Cardiac fibroblast (primary cell): Measurements from ENCODE around the gene SIVA1.

ENCODE experiments used
- DNase-seq, 2 donors: peaks; one replicate each; pipeline versions ENCODE4 v3.0.0 to v3.0.0-alpha.2; 2010; ENCODE audit warnings: low read depth in 2 of 2
- H3K4me3 ChIP-seq, 2 donors: replicated peaks in 1 of 2; 1 replicate in 1 of 2; 2 replicates in 1 of 2; pipeline ENCODE4 v1.5.1; 2011; ENCODE audit warnings: low read depth in 2 of 2, low read length in 2 of 2, mild to moderate bottlenecking in 2 of 2, moderate library complexity in 1 of 2
- TF ChIP-seq, protein P1 (sequence below): IDR thresholded peaks from one replicate; pipeline ENCODE4 v1.5.1; 2011; ENCODE audit warnings: low read depth, mild to moderate bottlenecking, low read length, inconsistent platforms

The SIVA1 gene

DNA sequence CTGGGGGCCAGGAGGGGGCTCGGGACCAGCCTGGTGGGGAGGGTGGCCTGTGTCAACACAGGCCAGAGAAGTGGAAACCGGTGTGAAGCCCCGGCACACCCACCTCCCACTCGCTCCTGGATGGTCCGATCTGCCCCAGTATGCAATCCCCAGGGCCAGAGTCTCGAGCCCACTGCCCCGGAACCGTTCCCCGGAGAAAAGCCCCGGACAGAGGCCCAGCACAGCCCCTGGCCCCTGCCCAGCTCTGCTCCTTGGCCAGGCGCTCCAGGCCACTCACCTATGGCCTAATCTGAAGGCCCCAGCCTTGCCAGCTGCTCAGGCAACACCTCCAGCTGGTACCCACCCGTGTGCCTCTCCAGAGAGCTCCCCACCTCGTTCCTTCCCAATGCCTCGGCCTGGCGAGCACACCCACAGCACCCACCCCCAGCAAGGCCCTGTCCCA lies 24.9 kb downstream of the SIVA1 start:
- H3K4me3 ChIP-seq: no peak overlapping the region
- no peak for DNase-seq
- TF ChIP-seq, protein P1, sequence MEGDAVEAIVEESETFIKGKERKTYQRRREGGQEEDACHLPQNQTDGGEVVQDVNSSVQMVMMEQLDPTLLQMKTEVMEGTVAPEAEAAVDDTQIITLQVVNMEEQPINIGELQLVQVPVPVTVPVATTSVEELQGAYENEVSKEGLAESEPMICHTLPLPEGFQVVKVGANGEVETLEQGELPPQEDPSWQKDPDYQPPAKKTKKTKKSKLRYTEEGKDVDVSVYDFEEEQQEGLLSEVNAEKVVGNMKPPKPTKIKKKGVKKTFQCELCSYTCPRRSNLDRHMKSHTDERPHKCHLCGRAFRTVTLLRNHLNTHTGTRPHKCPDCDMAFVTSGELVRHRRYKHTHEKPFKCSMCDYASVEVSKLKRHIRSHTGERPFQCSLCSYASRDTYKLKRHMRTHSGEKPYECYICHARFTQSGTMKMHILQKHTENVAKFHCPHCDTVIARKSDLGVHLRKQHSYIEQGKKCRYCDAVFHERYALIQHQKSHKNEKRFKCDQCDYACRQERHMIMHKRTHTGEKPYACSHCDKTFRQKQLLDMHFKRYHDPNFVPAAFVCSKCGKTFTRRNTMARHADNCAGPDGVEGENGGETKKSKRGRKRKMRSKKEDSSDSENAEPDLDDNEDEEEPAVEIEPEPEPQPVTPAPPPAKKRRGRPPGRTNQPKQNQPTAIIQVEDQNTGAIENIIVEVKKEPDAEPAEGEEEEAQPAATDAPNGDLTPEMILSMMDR: no peak

- DNase-seq: no peak
- TF ChIP-seq, protein P1: no peak
- H3K4me3 ChIP-seq: no peak overlapping the region
Measured at GRCh38 chr14:104778694-104779331, 25.9 kb downstream of the SIVA1 start.

DNA sequence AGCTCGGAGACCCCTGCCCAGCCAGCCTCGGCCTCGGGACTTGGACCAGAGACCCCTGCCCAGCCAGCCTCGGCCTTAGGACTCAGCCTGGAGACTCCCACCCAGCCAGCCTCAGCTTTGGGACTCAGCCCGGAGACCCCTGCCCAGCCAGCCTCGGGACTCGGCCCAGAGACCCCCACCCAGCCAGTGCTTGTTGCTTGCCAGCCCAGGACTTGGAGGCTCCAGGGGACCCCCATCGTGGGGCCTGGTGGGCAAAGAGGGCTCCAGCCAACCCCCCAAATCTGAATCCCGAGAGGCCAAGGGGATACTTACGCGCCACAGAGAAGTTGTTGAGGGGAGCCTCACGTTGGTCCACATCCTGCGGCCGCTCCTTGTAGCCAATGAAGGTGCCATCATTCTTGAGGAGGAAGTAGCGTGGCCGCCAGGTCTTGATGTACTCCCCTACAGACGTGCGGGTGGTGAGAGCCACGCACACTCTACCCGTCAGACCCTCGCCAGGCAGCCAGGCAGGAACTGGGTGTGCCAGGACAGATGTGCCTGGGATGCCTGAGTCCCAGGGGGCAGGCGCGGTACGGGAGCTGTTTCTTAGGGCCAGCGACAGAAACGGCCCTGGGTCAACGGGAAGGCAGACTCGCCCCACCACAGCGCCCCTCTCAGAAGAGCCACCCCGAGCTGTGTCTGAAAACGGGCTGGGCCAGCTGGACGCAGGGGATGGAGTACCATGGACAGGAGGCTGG lies 27.0 kb downstream of the SIVA1 start:
- TF ChIP-seq, protein P1: no peak
- no peak overlapping the region for H3K4me3 ChIP-seq
- no peak for DNase-seq

GRCh38 chr14:104780513-104781030 lies 27.6 kb downstream of the SIVA1 start:
- no peak overlapping the region for H3K4me3 ChIP-seq
- TF ChIP-seq, protein P1: no peak
- DNase-seq: no peak

GRCh38 chr14:104781271-104782077 lies 28.5 kb downstream of the SIVA1 start:
- TF ChIP-seq, protein P1: no peak
- H3K4me3 ChIP-seq: no peak overlapping the region
- DNase-seq: no peak

DNA sequence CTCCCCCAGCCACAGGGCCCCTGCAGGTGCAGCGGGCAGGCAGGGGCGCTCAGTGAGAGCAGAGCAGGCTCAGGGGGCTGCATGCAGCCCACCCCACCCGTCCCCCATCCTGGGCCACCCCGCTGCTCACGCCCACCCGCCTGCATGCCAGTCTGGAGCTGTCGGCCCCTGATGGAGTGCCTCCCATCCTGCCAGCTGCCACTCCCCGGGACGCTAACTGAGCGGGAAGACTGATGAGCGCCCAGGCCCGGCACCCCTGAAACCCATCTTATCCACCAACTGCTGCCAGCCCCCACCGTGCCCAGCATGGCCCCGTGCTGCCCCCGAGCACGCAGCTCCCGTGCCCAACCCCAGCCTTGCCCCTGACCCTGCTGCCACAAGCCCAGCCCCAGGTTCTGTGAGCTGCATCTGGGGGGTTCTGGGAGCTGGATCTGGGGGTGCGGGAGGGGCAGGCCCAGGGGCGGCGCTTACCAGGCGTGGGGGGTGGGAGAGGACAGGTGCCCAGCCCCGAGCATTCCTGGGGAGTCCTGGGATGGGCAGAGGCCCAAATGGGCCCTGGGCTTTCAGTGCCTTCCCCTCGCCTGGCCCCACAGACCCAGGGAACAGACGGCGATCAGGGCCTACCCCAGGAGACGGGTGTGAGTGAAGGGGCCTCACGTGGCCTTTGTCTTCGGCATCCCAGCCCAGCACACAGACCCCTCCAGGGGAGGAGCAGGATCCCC lies 29.3 kb downstream of the SIVA1 start:
- TF ChIP-seq, protein P1: no peak
- H3K4me3 ChIP-seq: no peak overlapping the region
- DNase-seq: no peak
